GM21529 (cell line): ENCODE data around the gene TFF2.

Experiments used
- ATAC-seq: cut with Tn5 transposase; IDR thresholded peaks from one replicate; pipeline ENCODE4 v1.9.1; 2021; ENCODE audit not compliant: unreplicated experiment

Gene TFF2

DNA sequence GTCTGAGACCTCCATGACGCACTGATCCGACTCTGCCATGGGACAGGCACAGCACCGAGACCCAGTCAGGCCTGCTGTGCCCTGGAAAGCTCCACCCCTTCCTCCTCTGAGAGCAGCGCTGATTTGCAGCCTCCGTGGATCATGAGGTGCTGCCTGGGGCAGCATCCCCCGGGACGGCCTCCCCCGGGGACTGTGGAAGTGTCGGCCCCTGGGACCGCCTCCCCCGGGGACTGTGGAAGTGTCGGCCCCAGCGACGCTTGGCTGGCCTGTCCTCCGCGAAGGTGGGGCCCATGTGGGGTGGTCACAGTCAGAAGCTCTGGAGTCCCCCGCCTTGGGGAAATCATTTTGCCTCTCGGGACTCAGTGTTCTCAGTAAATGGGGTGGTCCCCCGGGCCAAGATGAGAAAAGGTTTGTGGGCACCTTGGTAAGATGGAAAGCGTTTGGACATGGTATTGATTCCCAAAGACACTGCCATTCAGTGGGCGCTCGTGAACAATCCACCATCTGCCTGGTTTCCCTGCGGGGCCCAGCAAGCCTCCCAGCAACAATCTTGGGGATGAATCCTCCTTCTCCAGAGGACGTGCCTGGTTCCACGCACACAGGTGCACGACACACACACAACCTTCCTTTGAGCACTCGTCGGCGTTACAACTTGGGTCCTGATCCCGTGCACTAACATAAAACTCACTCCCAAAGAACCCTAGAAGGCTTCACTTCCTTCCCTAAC, 3.0 kb downstream of the TFF2 start:
- ATAC-seq = no peak

DNA sequence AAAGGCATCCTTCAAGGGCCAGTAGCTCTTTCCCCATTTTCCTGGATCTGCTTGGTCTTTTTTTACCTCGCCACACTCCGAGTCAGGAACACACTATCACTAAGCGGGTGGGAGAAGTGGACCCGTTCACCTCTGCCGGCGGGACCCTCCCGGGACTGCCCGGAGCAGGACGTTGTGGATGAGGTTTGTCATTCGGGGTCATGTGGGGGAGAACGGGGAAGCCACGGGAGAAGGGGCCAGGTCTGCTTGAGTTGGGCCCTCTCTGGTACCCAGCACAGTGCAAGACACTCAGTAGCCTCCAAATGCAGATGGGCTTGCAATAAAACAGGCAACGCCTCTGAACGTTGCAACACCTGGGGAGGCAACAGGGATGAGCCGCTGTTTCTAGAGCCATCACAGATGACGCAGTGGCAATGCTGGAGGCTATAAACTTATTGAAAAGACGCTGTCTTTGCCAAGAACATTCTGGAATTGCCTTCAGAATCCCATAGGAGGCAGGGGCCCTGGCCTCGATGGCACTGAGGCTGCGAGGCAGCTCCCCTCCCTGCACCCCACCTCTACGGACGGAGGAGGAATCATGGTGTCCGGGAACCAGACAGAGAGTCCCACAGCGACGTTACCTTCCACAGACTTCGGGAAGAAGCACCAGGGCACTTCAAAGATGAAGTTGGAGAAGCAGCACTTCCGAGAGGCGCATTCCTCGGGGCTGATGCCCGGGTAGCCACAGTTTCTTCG, 3.8 kb downstream of the TFF2 start:
- ATAC-seq = no peak

DNA sequence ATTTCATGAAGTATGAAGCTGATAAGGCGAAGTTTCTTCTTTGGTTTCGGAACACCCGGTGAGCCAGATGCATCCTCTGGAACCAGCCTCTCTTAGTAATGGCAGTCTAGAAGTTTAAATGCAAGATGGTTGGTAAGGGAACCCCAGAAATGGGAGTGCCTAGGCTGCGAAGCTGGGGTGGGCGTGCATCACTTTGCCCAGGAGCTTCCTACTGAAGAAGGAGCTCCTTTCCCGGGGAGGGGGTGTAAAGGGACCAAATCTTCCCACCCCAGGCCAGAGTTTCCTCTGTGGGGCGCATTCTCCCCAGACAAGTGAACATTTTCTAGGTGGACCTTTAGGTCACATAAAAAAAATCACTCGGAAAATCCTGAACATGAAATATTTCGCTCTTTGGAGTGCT, 4.4 kb downstream of the TFF2 start:
- no peak for ATAC-seq

- no peak for ATAC-seq
Measured at GRCh38 chr21:42344631-42345030, 6.2 kb downstream of the TFF2 start.

DNA sequence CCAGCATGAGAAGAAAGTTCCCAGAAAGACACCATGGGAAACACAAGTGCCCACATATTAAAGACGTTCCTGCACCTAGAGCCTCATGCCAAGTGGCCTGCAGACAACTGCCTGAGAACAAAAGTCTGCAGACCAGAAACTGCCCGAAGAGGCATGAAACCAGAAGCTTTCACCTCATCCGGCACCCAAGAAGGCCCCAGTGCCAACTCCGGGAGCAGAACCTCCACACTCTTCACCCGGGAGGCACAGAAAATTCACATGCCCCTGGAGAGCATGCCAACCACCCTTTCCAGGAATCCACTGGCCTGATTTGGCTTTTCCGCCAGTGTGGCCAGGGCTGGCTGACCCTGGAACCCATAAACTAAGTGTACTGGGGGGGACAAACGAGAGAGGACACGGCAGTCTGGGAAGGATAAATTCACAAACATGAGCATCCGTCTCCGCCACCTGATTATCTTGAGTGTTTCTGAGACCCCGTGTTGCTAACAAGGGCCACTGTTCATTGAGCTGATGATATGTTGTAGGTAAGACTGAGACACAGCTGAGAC, 6.8 kb downstream of the TFF2 start:
- ATAC-seq = no peak

GRCh38 chr21:42343556-42343955, 7.2 kb downstream of the TFF2 start:
- ATAC-seq = no peak

DNA sequence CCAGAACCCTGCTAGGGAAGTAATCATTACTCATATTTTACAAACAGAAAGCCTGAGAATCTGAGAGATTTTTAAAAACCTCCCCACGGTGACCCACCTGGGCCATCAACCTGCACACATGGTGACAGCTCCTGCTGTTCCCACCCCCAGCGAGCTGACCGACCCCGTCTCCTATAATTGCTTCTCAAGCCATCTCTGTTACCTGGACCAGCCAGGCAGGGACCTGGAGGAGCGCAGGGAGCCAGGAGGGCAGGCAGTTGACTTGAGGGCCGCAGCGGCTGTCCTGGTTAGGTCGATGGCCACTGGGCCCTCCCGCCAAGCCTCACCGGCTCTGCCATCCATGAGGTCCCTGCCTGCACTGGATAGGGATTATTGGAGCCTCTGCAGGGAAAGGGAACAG, 7.7 kb downstream of the TFF2 start:
- no peak for ATAC-seq

GRCh38 chr21:42341776-42342542, 8.8 kb downstream of the TFF2 start:
- ATAC-seq = no peak

GRCh38 chr21:42340187-42341050, 10.4 kb downstream of the TFF2 start:
- no peak for ATAC-seq

DNA sequence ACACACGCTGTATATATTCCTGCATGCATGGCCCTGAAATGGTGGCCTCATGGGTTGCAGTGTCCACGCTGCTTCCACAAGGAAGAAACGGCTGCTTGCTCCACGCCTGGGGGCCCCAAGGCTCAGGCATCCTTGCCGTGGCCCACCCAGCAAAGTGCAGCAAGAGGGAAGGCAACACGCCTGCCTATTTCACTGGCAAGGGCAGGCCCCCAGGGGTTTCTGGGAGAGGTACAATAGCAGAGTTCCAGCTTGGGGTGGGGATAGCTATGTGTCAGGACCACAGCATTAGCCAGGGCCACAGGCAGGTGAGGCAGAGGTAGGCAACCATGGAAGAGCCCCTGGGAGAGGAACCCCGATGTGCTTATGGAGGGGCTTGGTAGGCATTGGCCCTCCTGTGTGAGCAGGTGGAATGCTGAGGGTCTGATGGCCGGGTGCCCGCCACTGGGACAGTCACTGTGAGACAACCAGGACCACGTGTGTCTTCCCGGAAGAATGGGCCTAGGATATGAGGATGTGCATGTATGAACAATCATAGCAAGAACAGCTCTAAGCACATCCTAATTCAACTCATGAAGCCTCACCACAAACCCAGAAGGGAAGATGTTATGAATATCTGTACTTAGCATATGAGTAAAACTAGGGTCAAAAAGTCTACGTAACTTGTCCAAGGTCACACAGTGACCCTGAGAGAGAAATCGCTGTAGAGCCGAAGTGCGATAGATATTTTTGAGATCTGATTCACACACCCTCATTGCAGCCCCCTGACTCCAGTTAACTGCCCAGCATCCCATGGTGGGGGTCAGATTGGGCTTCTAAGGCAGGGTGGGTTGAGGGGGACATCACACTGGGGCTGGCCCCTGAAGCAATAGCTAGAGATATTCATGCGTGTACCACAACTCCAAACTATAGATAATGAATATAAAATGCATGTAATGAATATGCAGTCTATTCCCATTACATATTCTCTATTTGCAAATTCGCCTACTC, 11.8 kb downstream of the TFF2 start:
- ATAC-seq = no peak

- no peak for ATAC-seq
Measured at GRCh38 chr21:42337830-42338728, 12.7 kb downstream of the TFF2 start.

GRCh38 chr21:42337276-42337675, 13.5 kb downstream of the TFF2 start:
- ATAC-seq = no peak

DNA sequence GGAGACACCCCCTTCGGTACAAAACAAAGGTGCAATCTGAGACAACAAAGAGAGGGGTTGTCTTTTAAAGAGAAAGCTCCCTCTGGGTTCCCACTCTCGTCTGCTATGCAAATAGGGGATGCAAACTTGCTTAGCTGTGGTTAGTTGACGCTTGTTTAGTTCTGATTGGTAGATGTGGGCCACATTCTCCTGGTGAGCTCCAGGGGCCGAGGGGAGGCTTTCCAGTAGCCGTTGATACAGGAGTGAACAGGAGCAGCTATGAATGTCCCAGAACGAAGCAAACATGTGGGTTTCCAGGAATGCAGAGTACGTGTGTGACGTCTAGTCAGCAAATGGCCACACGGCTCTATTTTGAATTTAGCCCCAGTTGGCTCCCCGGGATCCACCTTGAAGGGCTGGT, 14.7 kb downstream of the TFF2 start:
- ATAC-seq = no peak

GRCh38 chr21:42332557-42333317, 18.1 kb downstream of the TFF2 start:
- no peak for ATAC-seq

GRCh38 chr21:42331660-42332059, 19.1 kb downstream of the TFF2 start:
- no peak for ATAC-seq

GRCh38 chr21:42330380-42331371, 20.1 kb downstream of the TFF2 start:
- no peak for ATAC-seq

DNA sequence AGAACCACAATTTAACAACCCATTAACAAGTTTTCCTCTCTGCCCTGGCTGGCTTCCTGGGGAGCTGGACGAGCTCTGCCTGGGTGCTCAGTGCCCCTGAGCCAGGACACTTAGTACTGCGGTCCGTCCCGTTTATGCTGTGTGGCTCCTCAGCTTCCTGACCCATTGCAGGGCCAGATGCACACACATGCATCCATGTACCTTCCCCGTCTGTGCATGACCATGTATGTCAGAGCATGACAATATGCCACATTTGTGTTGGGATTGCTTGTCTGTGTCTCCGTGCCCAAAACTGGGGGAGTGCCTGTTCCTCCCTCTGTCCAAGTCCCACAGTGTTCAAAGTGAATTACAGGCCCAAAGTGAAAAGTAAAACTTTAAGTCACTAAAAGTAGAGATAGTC, 25.9 kb downstream of the TFF2 start:
- ATAC-seq = no peak
